H1 (cell line): Measurements from ENCODE around the gene EHHADH.

Experiments
- ASH2L ChIP-seq: fragments of 200-600, 300-600 bp; sonication (generic); IDR thresholded peaks from one replicate; pipeline ENCODE4 v1.7.1; 2017; ENCODE audit warnings: low read length
- ATF3 ChIP-seq: IDR thresholded peaks from 2 replicates; pipeline ENCODE4 v1.6.1; 2011; ENCODE audit warnings: low read depth, mild to moderate bottlenecking, low read length; ENCODE audit not compliant: insufficient read depth
- CHD7 ChIP-seq: fragments of 300-600 bp; sonication (generic); IDR thresholded peaks from 2 replicates; pipeline ENCODE4 v1.7.1; 2012; ENCODE audit warnings: low read length, moderate library complexity, mild to moderate bottlenecking, inconsistent platforms; ENCODE audit not compliant: insufficient replicate concordance
- CTCF ChIP-seq, 3 experiments: IDR thresholded peaks; 1 replicate in 2 of 3; 2 replicates in 1 of 3; pipeline versions ENCODE4 v1.5.1 to v1.6.1; 2011; ENCODE audit warnings: low read length in 3 of 3, mild to moderate bottlenecking in 3 of 3, inconsistent platforms in 2 of 3, low read depth in 1 of 3, moderate library complexity in 1 of 3; ENCODE audit not compliant: insufficient read depth in 1 of 3; ENCODE audit errors: control extremely low read depth in 1 of 3
- EP300 ChIP-seq, 2 experiments: IDR thresholded peaks; 1 replicate in 1 of 2; 2 replicates in 1 of 2; pipeline ENCODE4 v1.6.1; 2011 to 2012; ENCODE audit warnings: low read depth in 2 of 2, low read length in 2 of 2, mild to moderate bottlenecking in 2 of 2, borderline replicate concordance in 1 of 2, inconsistent platforms in 1 of 2, moderate library complexity in 1 of 2
- GABPA ChIP-seq: IDR thresholded peaks from 2 replicates; pipeline ENCODE4 v1.6.1; 2011; ENCODE audit warnings: mild to moderate bottlenecking, low read length, moderate library complexity, borderline replicate concordance; ENCODE audit not compliant: insufficient read depth
- NRF1 ChIP-seq: IDR thresholded peaks from 2 replicates; pipeline ENCODE4 v1.6.1; 2011; ENCODE audit warnings: mild to moderate bottlenecking, low read depth, low read length, improper control_type of control experiment
- POLR2A ChIP-seq, 2 experiments: IDR thresholded peaks; 1 replicate in 1 of 2; 2 replicates in 1 of 2; pipeline ENCODE4 v1.6.1; 2011; ENCODE audit warnings: low read depth in 2 of 2, low read length in 2 of 2, mild to moderate bottlenecking in 2 of 2; ENCODE audit errors: control extremely low read depth in 1 of 2
- POLR2AphosphoS5 ChIP-seq: IDR thresholded peaks from 2 replicates; pipeline ENCODE4 v1.6.1; 2011; ENCODE audit warnings: low read depth, low read length
- RBBP5 ChIP-seq: IDR thresholded peaks from 2 replicates; pipeline ENCODE4 v1.7.1; 2012; ENCODE audit warnings: low read depth, mild to moderate bottlenecking, inconsistent platforms, low read length, moderate library complexity, borderline replicate concordance
- SUZ12 ChIP-seq: fragments of 200-600 bp; sonication (generic); IDR thresholded peaks from 2 replicates; pipeline ENCODE4 v1.6.1; 2012; ENCODE audit warnings: mild to moderate bottlenecking, inconsistent platforms, low read length, moderate library complexity, mixed read lengths
- TAF1 ChIP-seq: IDR thresholded peaks from 2 replicates; pipeline ENCODE4 v1.6.1; 2011; ENCODE audit warnings: mild to moderate bottlenecking, low read depth, low read length
- TCF12 ChIP-seq: IDR thresholded peaks from 2 replicates; pipeline ENCODE4 v1.6.1; 2011; ENCODE audit warnings: low read depth, mild to moderate bottlenecking, low read length
- TEAD4 ChIP-seq: IDR thresholded peaks from 2 replicates; pipeline ENCODE4 v1.6.1; 2012; ENCODE audit warnings: low read depth, low read length, inconsistent platforms, mixed read lengths

- TF ChIP-seq EP300 (IDR thresholded peaks at IDR 0.05; ENCODE audit: borderline replicate concordance in 1 of 2, low read depth in 2 of 2, low read length in 2 of 2) (no peak), ASH2L (no peak), POLR2AphosphoS5 (no peak), RBBP5 (peak; percentile 82; the same call in 1 of the 2 replicates), TEAD4 (no peak), SUZ12 (no peak), TAF1 (no peak; the same call in 1 of the 2 replicates), CTCF (IDR thresholded peaks at IDR 0.05; ENCODE audit: control extremely low read depth in 1 of 3, insufficient read depth in 1 of 3, low read depth in 1 of 3, low read length in 3 of 3) (no peak), CHD7 (no peak), POLR2A (IDR thresholded peaks at IDR 0.05; ENCODE audit: control extremely low read depth in 1 of 2, low read depth in 2 of 2, low read length in 2 of 2) (no peak), NRF1 (no peak), ATF3 (no peak), GABPA (no peak), TCF12 (no peak)
Measured at GRCh38 chr3:185253645-185254410, at the start of gene EHHADH.
